Measurements from ENCODE around the gene PDZK1IP1. TPM values are rescaled to one million over a fixed set of nuclear protein-coding genes. Genes with fewer than 3 reads are reported as not detected.

The PDZK1IP1 gene
- total and polyA plus RNA-seq, 11 donors, result 0.56 to 7.1 TPM; not detected in 9

GRCh38 chr1:47223174-47223920 is 33.5 kb upstream of the PDZK1IP1 start:
- Histone ChIP-seq H3K4me3 (no peak overlapping the region), H3K36me3 (peaks cover 0 to 5% (median 0%) of the 10 kb centered on the region in 9 donors), H3K27me3 (peaks cover 17 to 67% (median 50%) of the 10 kb centered on the region in 9 donors), H3K4me1 (peaks cover 0 to 47% (median 20%) of the 10 kb centered on the region in 12 donors), H3K27ac (no peak overlapping the region), H3K9me3 (no peaks in the 10 kb centered on the region)
- intact Hi-C loops (cut with DNase I), result no loop called here
- TF ChIP-seq, protein P1, sequence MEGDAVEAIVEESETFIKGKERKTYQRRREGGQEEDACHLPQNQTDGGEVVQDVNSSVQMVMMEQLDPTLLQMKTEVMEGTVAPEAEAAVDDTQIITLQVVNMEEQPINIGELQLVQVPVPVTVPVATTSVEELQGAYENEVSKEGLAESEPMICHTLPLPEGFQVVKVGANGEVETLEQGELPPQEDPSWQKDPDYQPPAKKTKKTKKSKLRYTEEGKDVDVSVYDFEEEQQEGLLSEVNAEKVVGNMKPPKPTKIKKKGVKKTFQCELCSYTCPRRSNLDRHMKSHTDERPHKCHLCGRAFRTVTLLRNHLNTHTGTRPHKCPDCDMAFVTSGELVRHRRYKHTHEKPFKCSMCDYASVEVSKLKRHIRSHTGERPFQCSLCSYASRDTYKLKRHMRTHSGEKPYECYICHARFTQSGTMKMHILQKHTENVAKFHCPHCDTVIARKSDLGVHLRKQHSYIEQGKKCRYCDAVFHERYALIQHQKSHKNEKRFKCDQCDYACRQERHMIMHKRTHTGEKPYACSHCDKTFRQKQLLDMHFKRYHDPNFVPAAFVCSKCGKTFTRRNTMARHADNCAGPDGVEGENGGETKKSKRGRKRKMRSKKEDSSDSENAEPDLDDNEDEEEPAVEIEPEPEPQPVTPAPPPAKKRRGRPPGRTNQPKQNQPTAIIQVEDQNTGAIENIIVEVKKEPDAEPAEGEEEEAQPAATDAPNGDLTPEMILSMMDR (IDR thresholded peaks at IDR 0.05), result no peak
- no peak for TF ChIP-seq POLR2A (IDR thresholded peaks at IDR 0.05)
- WGBS, 4 donors, result 47 to 55% (median 50%) methylated on average over 9 to 10 of the region's 10 CpGs
- DNase-seq, result no peak
- ATAC-seq, result no peak

- Histone ChIP-seq H3K27me3 (peaks cover 15 to 58% (median 41%) of the 10 kb centered on the region in 9 donors), H3K4me3 (no peak overlapping the region), H3K4me1 (peaks cover 0 to 42% (median 17%) of the 10 kb centered on the region in 12 donors), H3K36me3 (peaks cover 0 to 5% (median 0%) of the 10 kb centered on the region in 9 donors), H3K9me3 (no peaks in the 10 kb centered on the region), H3K27ac (no peak overlapping the region)
- ATAC-seq (no peak), DNase-seq (no peak)
- 79 to 89% (median 88%) methylated on average over 3 of the region's 3 CpGs for WGBS, 4 donors
- intact Hi-C loops (cut with DNase I), result no loop called here
- TF ChIP-seq, protein P1 (IDR thresholded peaks at IDR 0.05), result no peak
- TF ChIP-seq POLR2A (IDR thresholded peaks at IDR 0.05), result no peak
Observed at GRCh38 chr1:47222476-47222875, 32.6 kb upstream of the PDZK1IP1 start.

- H3K4me1 ChIP-seq, result peaks cover 0 to 14% (median under 1%) of the 10 kb centered on the region in 12 donors
- intact Hi-C loops (cut with DNase I), result no loop called here
- WGBS, 4 donors, result 87 to 91% (median 90%) methylated on average over 19 to 29 of the region's 29 CpGs
Observed at GRCh38 chr1:47219590-47220220, 29.9 kb upstream of the PDZK1IP1 start.

More at GRCh38 chr1:47219590-47220220, 29.9 kb upstream of the PDZK1IP1 start:
- Histone ChIP-seq H3K36me3 (peaks cover 0 to 5% (median 0%) of the 10 kb centered on the region in 9 donors), H3K27me3 (peaks cover 0 to 31% (median 15%) of the 10 kb centered on the region in 9 donors), H3K4me3 (no peak overlapping the region), H3K9me3 (no peaks in the 10 kb centered on the region), H3K27ac (no peak overlapping the region)
- ATAC-seq, result no peak
- TF ChIP-seq, protein P1 (IDR thresholded peaks at IDR 0.05), result no peak
- no peak for TF ChIP-seq POLR2A (IDR thresholded peaks at IDR 0.05)
- no peak for DNase-seq

All from heart left ventricle (tissue), 16 donors.